Skeletal muscle tissue (tissue), 4 donors: Measurements from ENCODE around the gene HOXA10. TPM values are rescaled to one million over a fixed set of nuclear protein-coding genes. Genes with fewer than 3 reads are reported as not detected.

Experiments
- H3K27ac ChIP-seq: one replicate; pipeline ENCODE4 v1.7.0; 2013; ENCODE audit warnings: mild to moderate bottlenecking, low read depth, low read length, inconsistent platforms
- H3K27me3 ChIP-seq, 3 donors: one replicate each; pipeline ENCODE4 v1.7.0; 2013; ENCODE audit warnings: low read length in 3 of 3; ENCODE audit not compliant: control insufficient read depth in 3 of 3, insufficient read depth in 3 of 3
- H3K36me3 ChIP-seq, 3 donors: one replicate each; pipeline ENCODE4 v1.7.0; 2013; ENCODE audit warnings: low read length in 3 of 3; ENCODE audit not compliant: control insufficient read depth in 3 of 3, insufficient read depth in 3 of 3
- H3K4me1 ChIP-seq, 3 donors: one replicate each; pipeline ENCODE4 v1.7.0; 2013; ENCODE audit warnings: low read length in 3 of 3, mild to moderate bottlenecking in 3 of 3; ENCODE audit not compliant: control insufficient read depth in 3 of 3, insufficient read depth in 3 of 3
- H3K4me3 ChIP-seq, 3 donors: one replicate each; pipeline ENCODE4 v1.7.0; 2013; ENCODE audit warnings: low read length in 3 of 3
- H3K9ac ChIP-seq, 3 donors: one replicate each; pipeline ENCODE4 v1.7.0; 2013; ENCODE audit warnings: low read length in 3 of 3, mild to moderate bottlenecking in 3 of 3, moderate library complexity in 2 of 3, low read depth in 1 of 3
- H3K9me3 ChIP-seq, 3 donors: one replicate each; pipeline ENCODE4 v1.7.0; 2013; ENCODE audit warnings: low read length in 3 of 3; ENCODE audit not compliant: control insufficient read depth in 3 of 3
- total RNA-seq: library from RNA; depleted of rRNA; stranded (reverse); fragments of >200 nt; gene quantifications from one replicate; pipeline ENCODE4 v1.2.3, GENCODE V29; 2014
- donor health status: Osteomylitis.

Gene HOXA10
- total RNA-seq, 1 donor from 2014 or later = 13.6 TPM

DNA sequence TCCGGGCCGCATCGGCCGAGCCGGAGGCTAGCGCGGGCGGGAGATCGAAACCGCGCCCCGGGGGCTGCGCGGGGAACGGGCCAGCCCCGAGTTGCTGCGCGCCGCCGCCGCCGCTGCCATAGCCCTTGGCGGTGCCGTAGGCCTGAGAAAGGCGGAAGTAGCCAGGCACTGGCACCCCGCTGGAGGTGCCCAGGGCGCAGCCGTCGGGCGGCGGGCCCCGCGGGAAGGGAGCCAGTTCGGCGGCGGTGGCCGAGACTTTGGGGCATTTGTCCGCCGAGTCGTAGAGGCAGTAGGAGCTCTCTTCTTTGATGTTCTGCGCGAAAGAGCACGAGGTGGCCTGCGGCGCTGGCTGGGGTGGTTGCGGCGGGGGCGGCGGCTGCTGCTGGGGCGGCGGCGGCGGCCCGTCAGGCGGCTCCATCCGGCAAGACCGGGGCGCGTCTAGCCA lies 587 bp downstream of the HOXA10 start:
- Histone ChIP-seq H3K36me3 (no peaks in the 10 kb centered on the region), H3K4me3 (peak overlapping the region; percentile 69 to 84 (median 81)), H3K27me3 (peaks cover 3 to 20% (median 4%) of the 10 kb centered on the region in 3 donors), H3K9ac (peak overlapping the region; percentile 74 to 97 (median 90)), H3K9me3 (no peaks in the 10 kb centered on the region), H3K27ac (peak overlapping the region; percentile 84), H3K4me1 (peaks cover 52 to 59% (median 55%) of the 10 kb centered on the region in 3 donors)

DNA sequence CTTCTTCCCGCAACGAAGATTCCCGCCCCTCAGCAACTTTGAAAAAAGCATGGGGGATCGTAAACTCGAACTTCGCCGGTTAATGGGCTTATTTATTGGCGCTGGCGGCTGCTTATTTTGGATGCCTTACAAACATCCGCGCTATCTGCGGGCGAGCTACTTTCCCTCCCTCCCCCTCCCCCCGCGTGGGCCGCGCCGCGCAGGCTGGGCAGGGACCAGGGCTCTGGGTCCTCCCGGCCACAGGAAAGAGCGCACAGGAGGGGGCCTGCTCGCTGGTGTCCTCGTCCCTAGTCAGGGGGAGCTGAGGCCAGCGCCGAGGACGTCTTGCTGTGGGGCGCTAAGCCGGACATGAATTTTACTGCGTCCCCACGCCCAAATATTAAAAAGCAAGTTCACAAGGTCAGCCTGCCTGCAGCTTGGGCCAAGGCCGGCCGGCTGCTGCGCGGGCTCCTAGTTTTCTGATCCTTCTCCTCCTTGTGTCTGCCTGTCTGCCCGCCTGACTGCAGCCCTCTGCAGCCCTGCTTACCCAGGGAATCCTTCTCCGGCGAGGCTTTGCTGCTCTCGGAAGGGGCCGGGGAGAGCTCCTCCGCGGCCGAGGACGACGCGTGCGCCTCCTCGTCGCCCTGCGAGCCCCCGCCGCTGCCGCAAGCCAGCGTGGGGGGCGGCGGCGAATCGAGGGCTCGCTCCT lies 1.2 kb downstream of the HOXA10 start:
- Histone ChIP-seq H3K9ac (peak overlapping the region; percentile 74 to 97 (median 90)), H3K27ac (peak overlapping the region; percentile 84), H3K27me3 (peaks cover 6 to 20% (median 7%) of the 10 kb centered on the region in 3 donors), H3K4me1 (peaks cover 56 to 64% (median 60%) of the 10 kb centered on the region in 3 donors), H3K9me3 (no peaks in the 10 kb centered on the region), H3K36me3 (no peaks in the 10 kb centered on the region), H3K4me3 (peak overlapping the region; percentile 80 to 84 (median 81))

DNA sequence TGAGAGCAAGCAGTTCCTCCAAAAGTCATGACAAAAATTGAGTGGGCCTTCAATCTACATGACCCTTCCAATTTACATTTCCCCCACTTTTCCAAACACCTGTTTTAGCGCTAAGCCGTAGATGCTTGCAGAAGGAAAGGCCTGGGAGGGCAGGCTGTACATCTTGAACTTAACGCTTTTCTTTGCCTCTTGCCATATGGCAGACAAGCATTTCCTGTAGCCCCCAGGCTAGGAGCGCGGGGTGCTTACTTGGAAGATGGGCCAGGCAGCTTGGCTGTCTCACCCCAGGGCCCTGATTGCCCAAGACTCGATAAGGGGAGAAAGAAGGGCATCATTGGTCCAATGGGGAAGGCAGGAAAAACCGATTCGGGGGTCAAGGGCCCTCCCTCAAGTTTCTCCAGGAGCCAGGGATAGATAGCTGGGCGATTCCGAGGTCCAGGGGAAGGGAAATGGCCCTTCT lies 1.8 kb downstream of the HOXA10 start:
- peaks cover 6 to 20% (median 7%) of the 10 kb centered on the region in 3 donors for H3K27me3 ChIP-seq
- peak overlapping the region; percentile 74 to 97 (median 90) for H3K9ac ChIP-seq
- no peaks in the 10 kb centered on the region for H3K36me3 ChIP-seq
- H3K9me3 ChIP-seq = no peaks in the 10 kb centered on the region
- peaks cover 50 to 66% (median 58%) of the 10 kb centered on the region in 3 donors for H3K4me1 ChIP-seq
- H3K4me3 ChIP-seq = peak overlapping the region; percentile 80 to 84 (median 81)
- peak overlapping the region; percentile 84 for H3K27ac ChIP-seq

DNA sequence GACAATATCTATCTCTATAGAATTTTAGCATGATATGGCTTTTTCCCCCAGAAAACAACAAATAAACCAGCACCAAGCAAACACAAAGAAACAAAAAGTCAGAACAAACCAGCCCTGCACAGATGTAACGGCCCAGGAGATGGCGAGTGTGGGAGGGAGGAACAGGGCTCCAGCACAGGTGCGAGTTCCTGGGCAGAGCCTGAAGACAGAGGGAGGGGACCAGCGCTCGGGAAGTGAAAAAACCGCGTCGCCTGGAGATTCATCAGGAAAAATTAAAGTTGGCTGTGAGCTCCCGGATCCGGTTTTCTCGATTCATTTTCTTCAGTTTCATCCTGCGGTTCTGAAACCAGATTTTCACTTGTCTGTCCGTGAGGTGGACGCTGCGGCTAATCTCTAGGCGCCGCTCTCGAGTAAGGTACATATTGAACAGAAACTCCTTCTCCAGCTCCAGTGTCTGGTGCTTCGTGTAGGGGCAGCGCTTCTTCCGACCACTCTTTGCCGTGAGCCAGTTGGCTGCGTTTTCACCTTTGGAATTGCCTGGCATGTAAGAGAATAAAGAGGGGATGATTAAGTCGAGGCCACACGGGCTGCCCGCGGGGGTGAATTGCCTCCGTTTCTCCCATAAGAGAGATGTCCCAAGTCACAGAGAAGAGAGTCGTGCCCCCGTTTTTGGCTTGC lies 2.3 kb downstream of the HOXA10 start:
- Histone ChIP-seq H3K36me3 (no peaks in the 10 kb centered on the region), H3K27ac (peak overlapping the region; percentile 84), H3K4me3 (peak overlapping the region; percentile 80 to 84 (median 81)), H3K4me1 (peaks cover 48 to 66% (median 53%) of the 10 kb centered on the region in 3 donors), H3K9ac (peak overlapping the region; percentile 74 to 97 (median 90)), H3K27me3 (peaks cover 6 to 20% (median 7%) of the 10 kb centered on the region in 3 donors), H3K9me3 (no peaks in the 10 kb centered on the region)

DNA sequence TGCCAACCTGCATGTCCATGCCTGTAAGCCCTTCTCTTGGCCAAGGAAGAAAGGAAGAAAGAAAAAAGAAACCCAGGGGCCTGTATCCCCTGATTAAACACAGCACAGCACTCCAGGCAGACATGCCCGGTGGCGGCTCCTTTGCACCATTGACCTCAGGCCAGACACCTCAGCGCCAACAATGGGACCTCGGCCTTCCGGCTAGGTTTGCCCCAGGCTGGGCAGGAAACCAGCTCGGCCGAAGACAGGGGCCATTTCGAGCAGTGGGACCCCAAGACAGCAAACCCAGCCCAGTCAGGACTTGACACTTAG lies 2.8 kb downstream of the HOXA10 start:
- Histone ChIP-seq H3K36me3 (no peaks in the 10 kb centered on the region), H3K9ac (peak overlapping the region; percentile 74 to 97 (median 81)), H3K27me3 (peaks cover 6 to 17% (median 7%) of the 10 kb centered on the region in 3 donors), H3K27ac (peak overlapping the region; percentile 84), H3K4me1 (peaks cover 45 to 66% (median 53%) of the 10 kb centered on the region in 3 donors), H3K9me3 (no peaks in the 10 kb centered on the region), H3K4me3 (peak overlapping the region; percentile 80 to 84 (median 81))

DNA sequence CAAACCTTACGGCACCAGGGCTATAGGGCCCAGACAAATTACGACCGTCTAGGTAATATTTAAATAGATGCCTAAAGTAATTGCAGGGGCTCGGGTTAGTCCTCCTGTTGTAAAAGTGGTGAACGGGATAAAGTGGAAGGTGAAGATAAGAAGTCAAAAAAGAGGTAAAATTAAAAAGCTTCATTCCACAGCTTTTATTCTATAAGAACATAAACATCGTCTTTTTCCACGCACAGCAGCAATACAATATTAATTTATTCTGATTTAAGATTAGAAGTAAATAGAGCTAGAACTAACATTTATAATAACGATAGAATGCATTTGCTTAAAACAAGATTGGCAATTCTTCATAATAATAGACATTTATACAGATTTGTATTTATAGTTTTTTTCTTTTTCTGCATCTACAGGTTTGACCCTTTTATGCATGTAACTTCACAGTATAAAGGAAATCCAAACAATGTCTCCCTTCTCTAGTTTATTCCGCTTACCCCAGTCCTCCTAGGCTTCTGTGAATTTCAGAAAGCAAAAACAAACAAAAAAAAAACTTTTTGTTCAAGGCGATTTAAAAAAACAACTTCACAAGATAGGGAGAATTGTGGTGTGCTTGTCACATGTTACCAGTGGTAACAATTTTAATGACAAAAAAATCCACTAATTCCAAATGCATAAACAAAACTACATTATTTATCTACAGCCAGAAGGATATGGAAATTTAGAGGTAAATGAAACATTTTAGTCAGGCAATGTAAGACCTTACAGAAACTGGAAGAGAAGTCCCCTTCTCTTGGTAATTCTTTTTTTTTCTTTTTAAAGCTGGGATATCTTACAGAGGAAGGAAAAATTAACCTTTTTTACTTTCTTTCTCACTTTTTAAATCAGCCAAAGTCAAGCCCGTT lies 3.4 kb downstream of the HOXA10 start:
- H3K27me3 ChIP-seq = peaks cover 6 to 14% (median 7%) of the 10 kb centered on the region in 3 donors
- H3K36me3 ChIP-seq = no peaks in the 10 kb centered on the region
- peak overlapping the region; percentile 92 for H3K27ac ChIP-seq
- H3K4me3 ChIP-seq = peak overlapping the region; percentile 80 to 93 (median 92)
- peaks cover 45 to 66% (median 48%) of the 10 kb centered on the region in 3 donors for H3K4me1 ChIP-seq
- H3K9me3 ChIP-seq = no peaks in the 10 kb centered on the region
- H3K9ac ChIP-seq = peak overlapping the region; percentile 74 to 97 (median 81)

DNA sequence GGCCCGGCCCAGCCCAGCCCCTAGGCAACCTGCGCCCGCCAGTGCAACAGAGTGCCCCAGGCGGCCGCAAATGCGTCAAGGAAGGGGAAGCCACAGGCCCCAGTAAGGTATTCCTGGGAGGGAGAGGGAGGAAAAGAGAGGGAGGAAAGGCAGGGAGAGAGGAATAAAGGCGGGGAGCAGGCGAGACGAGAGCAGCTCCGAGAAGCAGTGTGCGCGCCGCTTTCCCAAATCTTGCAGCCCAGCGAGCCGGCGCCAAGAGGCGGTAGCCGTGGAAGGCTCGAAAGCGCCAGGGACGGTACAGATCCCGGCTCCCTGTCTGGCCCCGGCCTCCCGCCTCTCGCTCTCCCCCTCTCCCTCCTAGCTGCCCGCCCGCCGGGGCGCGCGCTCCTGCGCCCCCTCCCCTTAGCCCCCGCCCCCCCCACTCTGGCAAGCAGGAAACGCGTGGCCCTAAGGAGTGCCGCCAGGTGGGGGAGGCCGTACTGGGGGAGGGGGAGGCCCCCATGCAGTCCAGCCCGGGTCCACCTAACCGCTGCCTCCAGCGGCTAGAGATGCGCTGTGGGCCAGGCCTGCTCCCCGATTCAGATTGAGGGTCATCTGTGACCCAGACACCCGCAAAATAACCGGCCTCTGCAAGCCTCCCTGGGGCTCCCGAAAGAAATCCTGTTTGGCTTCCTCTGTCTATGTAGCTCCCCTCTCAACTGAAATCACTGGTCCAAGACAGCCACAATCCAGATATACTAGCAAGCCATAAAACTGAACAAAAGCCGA lies 4.3 kb downstream of the HOXA10 start:
- Histone ChIP-seq H3K9ac (peak overlapping the region; percentile 89 to 97 (median 93)), H3K27ac (peak overlapping the region; percentile 92), H3K4me3 (peak overlapping the region; percentile 80 to 93 (median 92)), H3K27me3 (peaks cover 5 to 8% (median 6%) of the 10 kb centered on the region in 3 donors), H3K4me1 (peaks cover 40 to 57% (median 41%) of the 10 kb centered on the region in 3 donors), H3K36me3 (no peaks in the 10 kb centered on the region), H3K9me3 (no peaks in the 10 kb centered on the region)

DNA sequence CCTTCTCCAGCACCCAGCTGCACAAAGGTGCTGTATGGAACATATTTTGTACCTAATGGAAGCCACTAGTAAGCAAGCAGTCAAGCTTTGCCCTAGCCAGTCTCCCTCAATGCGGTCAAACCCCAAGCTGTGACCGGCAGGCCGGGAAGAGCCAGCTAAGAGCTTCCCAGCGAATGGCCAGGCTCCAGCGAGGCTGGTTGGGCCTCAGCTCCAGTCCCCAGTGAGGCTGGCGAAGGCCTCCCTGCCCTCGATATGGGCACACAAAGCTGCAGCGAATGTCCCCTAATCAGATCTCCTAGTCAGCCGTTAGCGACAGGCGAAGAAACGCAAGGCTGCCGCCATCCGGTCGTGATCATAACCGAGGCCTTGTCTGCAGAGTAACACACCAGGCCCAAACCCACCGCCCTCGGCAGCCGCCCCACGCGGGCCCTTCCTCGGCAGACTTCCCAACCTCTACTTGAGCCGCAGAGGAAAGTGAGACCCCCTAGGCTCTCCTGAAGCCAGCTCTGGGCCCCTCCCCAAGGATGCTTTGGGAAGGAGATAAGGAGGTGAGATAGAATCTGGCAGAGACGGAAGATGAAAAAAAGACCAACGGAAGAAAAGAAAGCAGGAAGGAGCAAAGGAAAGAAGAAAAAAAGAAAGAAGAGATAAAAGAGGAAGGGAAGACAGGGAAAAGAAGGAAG lies 5.7 kb downstream of the HOXA10 start:
- Histone ChIP-seq H3K4me3 (peak overlapping the region; percentile 90 to 93 (median 92)), H3K27ac (peak overlapping the region; percentile 92), H3K9me3 (no peaks in the 10 kb centered on the region), H3K36me3 (peaks cover 0 to 3% (median 0%) of the 10 kb centered on the region in 3 donors), H3K27me3 (peaks cover 3 to 4% (median 3%) of the 10 kb centered on the region in 3 donors), H3K4me1 (peaks cover 45 to 68% (median 49%) of the 10 kb centered on the region in 3 donors), H3K9ac (peak overlapping the region; percentile 89 to 97 (median 93))
